ENCODE measurements around the gene NEU3.
"Not testable (repeated sequence)": the region's sequence is repeated elsewhere in the genome, so short reads cannot be mapped to it uniquely, and the experiment has no call there.

The NEU3 gene

GRCh38 chr11:74988541-74989259 is at the start of gene NEU3:
Gene NEU3 (plus strand): TSS chr11:74988933. CDS start chr11:74989061, 128 bp downstream.
- DNase-seq: peak; percentile 85 to 86

GRCh38 chr11:74941492-74941891 is 47.2 kb upstream of the NEU3 start:
- no peak for DNase-seq

GRCh38 chr11:74942073-74942759 is 46.5 kb upstream of the NEU3 start:
- DNase-seq: no peak

- no peak for DNase-seq
Observed at GRCh38 chr11:74948546-74948897, 40.2 kb upstream of the NEU3 start.

- peak; percentile 97 to 99 for DNase-seq
Observed at GRCh38 chr11:74948898-74949752, 39.6 kb upstream of the NEU3 start, which contains the start of the genes SPCS2 and XRRA1. Gene SPCS2 (plus strand): TSS chr11:74949266. CDS start chr11:74949286, 20 bp downstream. Gene XRRA1 (minus strand): TSS chr11:74949091. CDS start chr11:74940878, 8,213 bp downstream.

- DNase-seq: no peak
Observed at GRCh38 chr11:74949753-74950137, 39.0 kb upstream of the NEU3 start.

- no peak for DNase-seq
Observed at GRCh38 chr11:74950374-74950969, 38.3 kb upstream of the NEU3 start.

- DNase-seq: no peak
Observed at GRCh38 chr11:74951226-74951625, 37.5 kb upstream of the NEU3 start.

- no peak for DNase-seq
Observed at GRCh38 chr11:74952752-74953151, 36.0 kb upstream of the NEU3 start.

GRCh38 chr11:74953451-74953850 is 35.3 kb upstream of the NEU3 start:
- no peak for DNase-seq

GRCh38 chr11:74954199-74954598 is 34.5 kb upstream of the NEU3 start:
- no peak for DNase-seq

GRCh38 chr11:74956397-74957015 is 32.2 kb upstream of the NEU3 start:
- DNase-seq: no peak

- DNase-seq: no peak
Observed at GRCh38 chr11:74957937-74958629, 30.6 kb upstream of the NEU3 start.

GRCh38 chr11:74960128-74960527 is 28.6 kb upstream of the NEU3 start:
- not testable (repeated sequence) for DNase-seq

GRCh38 chr11:74966651-74967050 is 22.1 kb upstream of the NEU3 start:
- no peak for DNase-seq

GRCh38 chr11:74970852-74971395 is 17.8 kb upstream of the NEU3 start:
- DNase-seq: no peak

GRCh38 chr11:74971424-74971823 is 17.3 kb upstream of the NEU3 start:
- DNase-seq: no peak

GRCh38 chr11:74978041-74978440 is 10.7 kb upstream of the NEU3 start:
- DNase-seq: no peak

- no peak for DNase-seq
Observed at GRCh38 chr11:74980634-74981033, 8.1 kb upstream of the NEU3 start.

- no peak for DNase-seq
Observed at GRCh38 chr11:74981888-74982287, 6.8 kb upstream of the NEU3 start.

- no peak for DNase-seq
Observed at GRCh38 chr11:74984070-74984469, 4.7 kb upstream of the NEU3 start.

GRCh38 chr11:74984730-74985129 is 4.0 kb upstream of the NEU3 start:
- DNase-seq: no peak

All from activated CD4-positive, alpha-beta T cell treated with anti-CD3 and anti-CD28 coated beads, Interleukin-2, amount 50 U/mL, for 48 hours (primary cell).